LNCAP (cell line): Measurements from ENCODE around the gene TRIM2.

Source experiments
- CTCF ChIP-seq: fragments of 450-650 bp; IDR thresholded peaks from 2 replicates; pipeline ENCODE4 v1.5.1; 2017; ENCODE audit warnings: mild to moderate bottlenecking

Gene TRIM2

GRCh38 chr4:153204247-153204671, at the start of gene TRIM2:
TSS of gene TRIM2 (plus strand) at chr4:153204443. CDS start at chr4:153204531, 88 bp downstream.
- no peak for TF ChIP-seq CTCF

- no peak for TF ChIP-seq CTCF
Measured at GRCh38 chr4:153155686-153156085, 48.6 kb upstream of the TRIM2 start.

DNA sequence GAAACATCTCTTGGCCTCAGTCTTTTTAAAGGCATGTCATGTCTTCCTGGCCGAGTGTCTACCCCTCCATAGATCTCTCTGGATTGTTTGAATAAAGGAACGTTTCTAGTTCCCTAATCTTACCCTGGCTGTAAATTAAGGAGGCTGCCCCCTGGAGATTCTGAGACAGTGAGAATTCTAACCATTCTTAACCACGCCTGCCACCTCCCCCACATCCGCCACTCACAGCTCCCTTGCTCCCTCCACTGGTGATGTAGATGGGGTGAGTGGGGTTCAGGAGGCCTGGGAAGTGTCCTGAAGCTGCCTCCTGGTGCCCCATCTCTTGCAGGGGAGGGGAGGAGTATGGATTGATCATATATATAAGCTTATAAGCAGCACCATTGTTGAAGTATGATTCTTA, 48.0 kb upstream of the TRIM2 start:
- TF ChIP-seq CTCF, result no peak

DNA sequence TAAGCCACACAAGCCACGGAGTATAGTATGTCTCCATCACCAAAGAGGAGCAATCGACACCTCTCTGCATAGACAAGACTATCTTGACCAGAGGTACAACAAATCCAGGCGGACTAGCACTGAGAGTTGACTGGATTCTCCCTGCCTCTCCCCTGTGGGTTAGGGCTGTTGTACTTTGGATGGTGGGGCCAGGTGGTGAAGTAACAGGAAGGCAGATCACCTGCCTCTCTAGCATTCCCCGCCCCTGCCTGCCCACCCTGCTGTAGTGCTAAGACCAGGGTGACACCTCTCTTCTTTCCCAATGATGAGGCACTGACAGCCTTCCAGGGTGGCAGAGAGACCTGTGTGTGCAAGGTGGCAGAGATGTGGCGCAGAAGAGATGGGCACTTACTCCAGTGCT, 47.5 kb upstream of the TRIM2 start:
- no peak for TF ChIP-seq CTCF

- TF ChIP-seq CTCF, result no peak
Measured at GRCh38 chr4:153159016-153159415, 45.2 kb upstream of the TRIM2 start.

DNA sequence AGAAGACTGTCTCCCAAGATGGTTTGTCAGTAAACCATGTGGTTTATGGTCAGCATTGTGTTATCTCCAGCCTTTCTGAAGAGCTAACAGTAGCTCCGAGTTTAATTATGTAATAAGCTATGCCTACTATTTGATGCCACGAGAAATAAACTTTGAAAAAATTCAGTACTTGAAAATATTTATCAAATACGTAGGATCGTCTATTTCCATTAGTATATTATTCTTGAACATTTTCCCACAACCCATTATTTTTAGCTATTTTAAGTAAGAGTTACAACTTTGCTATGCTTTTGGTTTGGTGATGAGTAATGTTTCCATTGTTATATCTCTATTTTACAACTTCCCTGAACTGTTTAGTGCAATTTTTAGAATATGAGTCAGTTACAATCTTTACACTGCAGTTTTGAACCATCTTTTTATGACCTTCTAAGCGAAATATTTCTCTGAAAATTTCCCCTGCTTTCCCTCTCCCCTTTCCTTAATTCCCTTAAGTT, 44.5 kb upstream of the TRIM2 start:
- no peak for TF ChIP-seq CTCF

GRCh38 chr4:153160821-153161220, 43.4 kb upstream of the TRIM2 start:
- no peak for TF ChIP-seq CTCF
